KBM-7 (cell line): ENCODE data around the gene SNX7.
A peak's percentile ranks its signal among the peaks of the same experiment; 100 is the strongest.

ENCODE experiments used
- DNase-seq: peaks from one replicate; pipeline ENCODE4 v3.0.0-alpha.2; 2015
- in situ Hi-C: fragments of 300-500 bp; cut with MboI; formaldehyde crosslinking; loops from 2 replicates; pipeline ENCODE4 v1.14.3; 2020; ENCODE audit warnings: low sequenced_read_pairs, low pct_unique_long_range_greater_than_20kb, mixed read lengths

SNX7 gene, protein sequence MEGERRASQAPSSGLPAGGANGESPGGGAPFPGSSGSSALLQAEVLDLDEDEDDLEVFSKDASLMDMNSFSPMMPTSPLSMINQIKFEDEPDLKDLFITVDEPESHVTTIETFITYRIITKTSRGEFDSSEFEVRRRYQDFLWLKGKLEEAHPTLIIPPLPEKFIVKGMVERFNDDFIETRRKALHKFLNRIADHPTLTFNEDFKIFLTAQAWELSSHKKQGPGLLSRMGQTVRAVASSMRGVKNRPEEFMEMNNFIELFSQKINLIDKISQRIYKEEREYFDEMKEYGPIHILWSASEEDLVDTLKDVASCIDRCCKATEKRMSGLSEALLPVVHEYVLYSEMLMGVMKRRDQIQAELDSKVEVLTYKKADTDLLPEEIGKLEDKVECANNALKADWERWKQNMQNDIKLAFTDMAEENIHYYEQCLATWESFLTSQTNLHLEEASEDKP

DNA sequence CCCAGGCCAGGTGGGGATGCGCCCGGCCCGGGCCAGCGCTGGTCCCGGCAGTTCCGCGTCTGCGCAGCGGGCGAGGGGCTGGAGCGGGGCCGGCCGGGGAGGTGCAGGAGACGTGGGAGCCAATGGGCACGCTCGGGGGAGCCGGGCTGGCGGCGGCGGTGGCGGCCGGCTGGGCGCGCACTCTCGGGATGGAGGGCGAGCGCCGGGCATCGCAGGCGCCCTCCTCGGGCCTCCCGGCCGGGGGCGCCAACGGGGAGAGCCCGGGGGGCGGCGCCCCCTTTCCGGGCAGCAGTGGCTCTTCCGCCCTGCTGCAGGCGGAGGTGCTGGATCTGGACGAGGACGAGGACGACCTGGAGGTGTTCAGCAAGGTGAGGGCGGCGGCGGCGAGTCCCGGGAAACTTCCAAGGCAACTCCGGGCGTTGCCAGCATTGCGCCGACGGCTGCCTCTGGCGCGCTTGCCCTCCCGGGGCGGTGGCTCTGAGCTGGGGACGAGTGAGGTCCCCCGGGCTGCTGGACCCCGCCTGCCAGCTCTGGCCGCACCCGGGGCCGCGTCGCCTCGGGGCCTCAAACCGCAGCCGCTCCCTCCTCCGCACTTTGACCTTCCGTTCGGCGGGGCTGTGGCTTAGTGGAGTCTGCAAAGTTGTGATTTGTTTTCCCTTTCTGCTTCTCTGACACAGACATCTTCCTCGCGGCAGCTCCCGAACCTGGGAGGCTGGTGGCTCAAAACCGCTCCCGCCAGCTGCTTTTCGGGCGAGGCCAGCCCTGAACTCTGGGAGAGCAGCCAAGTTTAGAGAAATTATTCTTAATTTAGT lies at the start of gene SNX7:
Gene SNX7, plus strand, starts transcription at position 178 of the 812 bp plus-strand sequence. Its CDS starts 11 bp downstream, at position 189.
- DNase-seq, result peak; percentile 26
- in situ Hi-C loops, result no loop called here

DNA sequence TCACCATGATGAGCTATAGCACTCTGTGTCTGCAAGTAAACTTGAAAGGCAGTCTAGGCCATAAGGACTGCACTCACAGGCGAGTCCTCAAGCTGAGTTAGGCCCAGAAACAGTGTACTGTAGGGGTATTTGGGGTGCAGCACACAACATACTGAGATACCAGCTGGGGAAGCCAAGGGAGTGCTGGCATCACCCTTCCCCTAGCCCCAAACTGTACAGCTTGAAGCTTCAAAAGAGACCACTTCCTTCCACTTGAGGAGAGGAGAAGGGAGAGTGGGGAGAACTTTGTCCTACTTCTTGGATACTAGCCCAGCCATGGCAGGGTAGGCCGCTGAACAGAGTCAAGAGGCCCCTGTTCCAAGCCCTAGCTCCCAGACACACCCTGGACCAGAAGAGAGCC lies 24.2 kb upstream of the SNX7 start:
- in situ Hi-C loops, result no loop called here
- DNase-seq, result no peak

DNA sequence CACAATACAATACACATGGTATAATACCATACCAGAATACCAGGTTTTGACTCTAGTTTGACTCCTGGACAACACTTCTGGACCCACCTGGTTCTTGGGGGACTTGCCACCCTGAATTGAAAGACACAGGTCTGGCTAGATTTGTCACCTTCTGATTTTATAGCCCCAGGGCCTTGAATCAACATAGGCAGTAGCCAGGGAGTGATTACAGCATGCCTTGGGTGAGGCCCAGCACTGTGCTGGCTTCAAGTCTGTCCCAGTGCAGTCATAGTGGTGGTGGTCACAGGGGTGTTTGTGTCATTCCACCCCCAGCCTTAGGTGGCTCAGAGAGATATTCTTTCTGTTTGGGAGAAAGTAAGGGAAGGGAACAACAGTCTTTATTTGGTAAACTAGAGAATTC lies 23.3 kb upstream of the SNX7 start:
- no peak for DNase-seq
- in situ Hi-C loops, result no loop called here

DNA sequence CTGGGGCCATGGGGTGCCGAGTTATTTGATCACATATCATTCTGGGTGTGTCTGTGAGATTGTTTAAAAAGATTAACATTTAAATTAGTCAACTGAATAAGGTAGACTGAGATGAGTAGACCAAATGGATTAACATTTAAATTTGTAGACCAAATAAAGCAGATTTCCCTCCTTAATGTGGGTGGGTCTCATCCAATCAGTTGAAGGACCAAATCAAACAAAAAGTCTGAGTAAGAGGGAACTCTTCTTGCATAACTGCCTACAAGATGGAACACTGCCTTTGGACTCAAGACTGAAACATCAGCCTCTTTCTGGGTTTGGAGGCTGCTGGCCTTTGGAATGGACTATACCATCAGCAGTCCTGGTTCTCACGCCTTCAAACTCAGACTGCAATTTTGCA lies 17.0 kb upstream of the SNX7 start:
- in situ Hi-C loops, result no loop called here
- DNase-seq, result no peak

DNA sequence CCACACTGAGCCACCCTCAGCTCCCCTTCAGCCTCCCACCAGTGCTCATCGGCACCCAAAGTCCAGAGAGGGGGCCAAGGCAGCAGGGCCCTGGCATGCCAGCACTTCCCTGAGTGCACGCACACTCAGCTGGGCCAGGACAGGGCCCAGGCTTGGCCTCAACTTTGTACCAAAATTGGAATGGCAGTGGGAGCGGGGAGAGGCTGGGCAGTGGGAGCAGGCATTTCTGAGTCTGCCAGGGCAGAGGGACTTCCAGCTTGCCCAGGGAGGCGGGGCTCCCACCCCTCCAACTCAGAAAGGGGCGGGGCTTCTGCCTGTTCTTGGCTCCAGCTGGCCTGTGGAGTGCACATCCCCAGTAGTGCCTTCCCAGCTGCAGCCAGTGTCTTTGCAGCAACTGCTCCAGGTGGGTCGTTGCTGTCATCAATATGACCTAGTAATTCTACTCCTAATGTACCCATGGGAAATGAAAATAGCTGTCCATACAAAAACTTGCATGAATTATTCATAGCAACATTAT lies 10.3 kb upstream of the SNX7 start:
- in situ Hi-C loops, result no loop called here
- DNase-seq, result no peak

DNA sequence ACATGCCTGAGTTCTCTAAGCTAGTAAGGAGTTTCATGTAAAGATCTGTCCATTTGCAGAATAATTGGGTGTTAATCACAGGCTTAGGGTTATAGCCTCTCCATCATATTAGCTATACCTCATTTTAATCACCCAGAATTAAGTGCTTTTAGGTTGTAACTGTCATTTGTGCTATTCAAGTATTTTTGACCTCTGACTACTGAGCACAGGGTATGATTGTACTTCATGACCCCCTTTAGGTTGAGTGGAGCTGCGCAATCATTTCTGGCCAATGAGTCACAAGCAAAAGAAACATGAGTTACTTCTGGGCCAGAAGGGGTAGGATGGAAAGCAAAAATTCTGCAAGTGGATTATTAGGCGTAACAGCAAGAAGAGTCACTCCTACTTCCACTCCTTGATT lies 8.4 kb upstream of the SNX7 start:
- no peak for DNase-seq
- in situ Hi-C loops, result no loop called here

DNA sequence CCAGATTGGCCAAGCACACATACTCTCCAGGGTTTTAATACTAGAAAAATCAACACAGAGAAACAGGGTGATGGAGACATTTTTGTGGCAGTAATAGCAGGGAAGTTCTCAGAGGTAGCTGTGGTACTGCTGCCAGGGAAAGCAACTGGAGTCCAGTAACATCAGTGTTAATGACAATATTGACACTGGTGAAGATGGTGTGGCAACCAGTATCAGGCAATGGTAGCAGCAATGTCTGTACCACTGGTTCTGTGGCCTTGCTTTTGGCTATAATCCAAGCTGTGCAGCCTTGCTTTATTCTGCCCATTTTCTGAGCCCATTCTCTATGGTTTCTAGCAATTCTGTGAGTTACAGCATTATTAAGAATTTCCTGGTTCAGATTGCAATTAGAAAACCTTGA lies 1.6 kb upstream of the SNX7 start:
- in situ Hi-C loops, result no loop called here
- no peak for DNase-seq

DNA sequence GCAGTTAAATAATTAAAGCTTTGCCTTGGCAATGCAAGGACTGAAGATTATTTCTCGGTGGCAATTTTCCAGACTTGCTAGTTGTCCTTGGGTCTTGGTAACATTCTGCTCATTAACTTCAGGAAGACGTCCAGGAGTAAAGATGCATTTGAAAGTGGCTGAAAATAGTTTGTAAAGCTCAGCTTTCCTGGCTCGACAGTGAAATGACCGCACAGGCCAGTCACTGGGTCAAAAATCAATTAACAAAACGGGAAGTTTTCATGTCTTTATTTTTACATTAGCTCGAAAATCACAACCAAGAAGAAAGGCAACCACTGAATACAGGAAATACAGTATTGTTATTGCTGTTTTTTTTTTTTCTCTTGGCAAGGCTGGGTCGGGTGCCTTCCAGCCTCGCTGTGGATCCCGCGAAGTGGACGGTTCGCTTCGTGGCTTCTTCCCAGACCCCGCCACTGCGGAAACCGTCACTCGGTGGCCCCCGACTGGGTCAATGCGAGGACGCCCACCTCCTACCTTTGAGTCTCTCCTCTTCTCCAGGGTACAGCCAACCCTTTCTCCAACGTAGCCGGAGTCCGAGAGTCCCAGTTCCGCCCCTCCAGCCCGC lies 479 bp upstream of the SNX7 start:
- in situ Hi-C loops, result no loop called here
- DNase-seq, result no peak

DNA sequence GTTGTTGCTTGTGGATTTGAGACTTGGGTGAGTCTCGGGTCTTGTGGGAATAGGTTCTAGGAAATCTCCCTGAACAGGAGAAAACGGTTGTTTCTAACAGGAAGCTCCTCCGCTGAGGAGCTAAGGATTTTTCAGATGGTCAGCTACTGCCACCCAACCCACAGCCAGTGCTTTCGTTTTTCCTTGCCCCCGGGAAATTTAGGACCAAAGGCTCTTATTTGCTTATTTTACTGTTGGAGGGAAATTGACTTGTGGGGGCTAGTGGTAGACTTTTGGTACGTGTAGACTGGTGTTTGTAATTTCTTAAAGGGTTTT lies 792 bp downstream of the SNX7 start:
- DNase-seq, result no peak
- in situ Hi-C loops, result no loop called here

DNA sequence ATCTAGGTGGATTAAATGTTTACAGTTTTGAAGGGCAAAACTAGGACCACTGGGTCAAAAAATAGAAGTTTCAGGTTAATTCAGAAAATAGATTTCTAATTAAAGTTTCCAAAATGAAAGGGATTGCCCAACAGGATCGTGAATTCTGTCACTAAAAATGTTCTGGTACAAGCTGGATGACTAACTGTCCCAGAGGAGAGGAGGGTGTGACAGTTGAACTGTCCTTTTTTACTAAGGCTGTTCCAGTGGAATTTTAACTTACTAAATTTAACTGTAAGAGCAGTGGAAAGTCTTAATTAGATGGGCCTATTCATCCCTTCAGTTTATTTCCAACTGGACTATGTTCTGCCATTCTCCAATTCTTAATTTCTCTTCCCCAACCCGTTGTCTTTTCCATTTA lies 7.2 kb downstream of the SNX7 start:
- no peak for DNase-seq
- in situ Hi-C loops, result no loop called here

DNA sequence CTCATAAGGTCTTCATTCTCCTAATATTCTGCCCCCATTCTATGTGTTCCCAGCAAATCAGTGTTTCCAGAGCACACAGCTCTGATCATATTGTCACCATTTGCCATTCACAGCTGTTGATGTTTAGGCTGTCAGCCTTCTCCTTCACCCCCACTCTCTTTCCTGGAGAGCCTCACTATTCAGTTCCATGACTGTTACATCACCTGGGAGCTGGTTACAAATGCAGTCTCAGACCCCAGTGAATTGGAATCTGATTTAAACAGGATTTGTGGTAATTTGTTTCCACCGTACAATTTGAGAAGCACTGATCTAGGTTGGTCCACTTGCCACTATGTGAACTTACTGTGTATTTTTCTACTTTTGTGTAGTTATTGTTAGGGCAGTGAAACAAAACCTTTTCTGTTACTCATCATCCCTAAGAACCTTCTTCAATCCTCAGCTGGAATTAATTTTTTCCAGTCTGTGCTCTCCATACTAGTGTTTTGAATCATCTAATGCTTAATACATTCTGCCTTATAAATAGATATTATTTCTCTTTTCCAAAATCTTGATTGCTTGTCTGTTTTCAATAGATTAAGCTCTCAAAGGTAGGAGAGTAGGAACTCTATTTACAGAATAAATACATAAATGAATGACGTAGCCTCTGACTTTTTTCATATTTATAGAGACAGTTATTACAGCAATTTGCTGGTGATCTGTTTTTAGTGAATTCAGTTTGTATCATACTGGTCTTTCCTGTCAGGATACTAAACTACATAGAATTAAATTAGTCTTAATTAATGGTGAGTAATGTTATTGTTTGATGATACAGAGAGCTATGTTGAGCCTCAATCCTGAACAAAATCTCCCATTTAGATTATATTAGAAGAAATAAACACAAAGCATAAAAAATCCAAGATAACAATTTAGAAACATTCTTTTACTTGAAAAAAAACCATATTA lies 8.1 kb downstream of the SNX7 start:
- in situ Hi-C loops, result no loop called here
- no peak for DNase-seq

DNA sequence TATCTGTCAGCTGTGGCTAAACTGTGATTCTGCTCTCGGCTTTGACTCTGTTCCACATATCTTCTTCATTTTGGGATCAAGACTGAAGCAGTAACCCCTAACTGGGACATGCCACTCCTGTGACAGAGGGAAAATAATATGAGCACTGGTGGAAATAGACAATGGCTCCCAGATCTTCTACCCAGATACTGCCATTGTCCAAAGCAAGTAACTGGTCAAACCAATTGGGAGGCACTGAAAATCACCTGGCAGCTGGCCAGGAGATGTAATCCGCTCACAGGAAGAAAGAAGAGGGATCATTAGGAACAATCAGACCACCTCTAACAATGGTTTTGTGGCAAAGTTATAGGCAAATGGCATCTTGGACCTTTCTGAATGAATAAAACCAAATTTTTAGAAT lies 10.7 kb downstream of the SNX7 start:
- DNase-seq, result no peak
- in situ Hi-C loops, result no loop called here

DNA sequence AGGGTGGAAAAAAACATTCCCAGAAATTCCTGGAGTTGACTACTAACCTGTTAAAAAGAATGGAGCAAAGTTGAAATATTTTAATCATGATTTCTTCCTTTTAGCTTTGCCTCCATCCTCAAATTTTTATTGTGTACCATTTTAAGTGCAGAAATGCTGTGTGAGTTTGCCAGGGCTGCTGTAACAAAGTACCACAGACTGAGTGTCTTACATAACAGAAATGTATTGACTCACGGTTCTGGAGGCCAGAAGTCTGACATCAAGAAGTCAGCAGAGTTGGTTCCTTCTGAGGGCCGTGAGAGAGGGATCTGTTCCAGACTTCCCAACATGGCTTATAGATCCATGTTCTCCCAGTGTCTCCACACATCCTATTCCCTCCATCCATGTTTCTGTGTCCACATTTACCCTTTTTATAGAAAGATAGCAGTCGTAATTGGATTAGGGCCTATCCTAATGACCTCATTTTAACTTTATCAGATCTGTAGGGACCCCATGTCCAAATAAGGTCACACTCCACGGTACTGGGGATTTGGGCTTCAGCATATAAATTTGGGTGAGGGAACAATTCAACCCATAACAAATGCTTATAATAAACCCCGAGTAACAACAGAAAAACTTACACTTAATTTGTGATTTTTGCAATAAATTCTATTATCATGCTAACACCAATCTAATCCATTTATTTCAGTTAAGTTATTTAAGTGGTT lies 12.7 kb downstream of the SNX7 start:
- in situ Hi-C loops, result no loop called here
- DNase-seq, result no peak

DNA sequence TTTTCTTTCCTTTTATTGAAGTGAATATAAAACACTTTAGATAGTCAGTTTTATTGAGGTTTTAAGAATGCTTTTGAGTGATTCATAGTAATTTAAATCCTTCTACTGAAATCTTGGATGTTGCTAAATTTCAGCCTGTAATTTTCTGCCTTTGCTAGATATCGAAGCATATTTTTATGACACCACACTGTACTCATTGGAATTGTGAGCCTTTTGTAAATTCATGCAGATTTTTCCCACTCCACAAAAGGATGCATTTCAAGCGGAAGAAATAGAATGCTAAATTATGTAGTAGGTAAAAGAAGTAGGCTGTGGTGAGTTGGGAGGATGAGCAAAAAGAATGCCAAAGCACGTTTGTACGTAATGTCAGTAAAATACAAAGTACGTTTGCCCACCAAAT lies 13.8 kb downstream of the SNX7 start:
- in situ Hi-C loops, result no loop called here
- no peak for DNase-seq

DNA sequence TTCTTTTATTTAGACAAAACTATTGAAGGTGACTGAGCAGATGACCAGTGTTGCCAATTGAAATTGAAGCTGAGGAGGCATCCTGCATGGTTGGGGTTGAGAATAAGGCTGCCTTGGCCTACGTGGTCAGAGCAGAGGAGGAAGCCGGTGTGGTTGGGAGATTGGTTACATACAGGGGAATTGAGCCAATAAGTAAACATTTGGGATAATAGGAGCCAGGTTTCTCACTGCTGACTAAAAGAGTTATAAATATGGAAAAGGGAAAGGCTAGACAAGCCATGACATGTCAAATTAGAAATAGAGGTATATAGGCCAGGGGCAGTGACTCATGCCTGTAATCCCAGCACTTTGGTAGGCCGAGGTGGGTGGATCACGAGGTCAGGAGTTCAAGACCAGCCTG lies 15.8 kb downstream of the SNX7 start:
- no peak for DNase-seq
- in situ Hi-C loops, result no loop called here

DNA sequence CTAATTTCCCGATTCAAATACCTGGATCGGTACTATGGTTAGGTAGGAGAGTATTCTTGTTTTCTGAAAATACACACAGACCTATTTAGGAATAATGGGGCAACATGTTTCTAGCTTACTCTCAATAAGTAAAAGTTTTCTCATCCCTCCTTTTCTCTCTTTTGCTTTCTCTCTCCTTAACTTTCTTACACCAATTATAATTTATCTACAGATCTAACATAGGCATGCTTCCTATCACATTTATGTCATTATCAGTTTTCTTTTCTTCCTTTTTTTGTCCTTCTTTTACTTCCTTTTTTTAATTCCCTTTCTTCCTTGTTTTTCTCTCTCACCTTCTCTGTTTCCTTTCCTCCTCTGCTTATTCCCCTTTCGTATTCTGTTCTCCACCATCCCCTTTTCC lies 20.3 kb downstream of the SNX7 start:
- no peak for DNase-seq
- in situ Hi-C loops, result no loop called here

DNA sequence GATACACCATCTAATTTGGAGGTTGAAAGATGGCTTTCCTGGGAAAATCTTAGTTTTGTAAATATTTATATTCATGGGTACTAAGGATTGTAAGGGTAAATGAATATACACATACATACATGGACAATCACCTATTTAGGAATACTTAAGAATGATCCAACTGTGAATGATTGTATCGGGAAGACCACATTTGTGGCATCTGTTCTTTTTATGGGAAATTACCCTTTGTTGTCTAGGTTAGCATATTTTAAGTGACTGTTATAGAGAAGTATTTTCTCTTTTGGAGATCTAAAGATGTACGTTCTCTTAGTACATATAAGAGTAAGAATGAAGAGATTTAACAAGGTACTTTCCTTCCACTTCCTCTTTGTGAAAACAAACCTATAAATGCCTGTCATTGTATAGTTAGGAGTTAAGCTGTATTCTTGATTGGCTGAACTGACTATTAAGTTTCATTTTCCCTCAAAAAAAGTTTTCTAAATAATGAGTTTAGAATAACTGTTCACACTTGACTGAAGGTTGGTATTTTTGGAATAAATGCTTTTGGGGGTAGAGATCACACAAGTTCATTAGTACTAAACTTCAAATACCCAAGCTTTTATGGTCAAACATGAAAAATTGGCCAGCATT lies 26.7 kb downstream of the SNX7 start:
- in situ Hi-C loops, result no loop called here
- no peak for DNase-seq

DNA sequence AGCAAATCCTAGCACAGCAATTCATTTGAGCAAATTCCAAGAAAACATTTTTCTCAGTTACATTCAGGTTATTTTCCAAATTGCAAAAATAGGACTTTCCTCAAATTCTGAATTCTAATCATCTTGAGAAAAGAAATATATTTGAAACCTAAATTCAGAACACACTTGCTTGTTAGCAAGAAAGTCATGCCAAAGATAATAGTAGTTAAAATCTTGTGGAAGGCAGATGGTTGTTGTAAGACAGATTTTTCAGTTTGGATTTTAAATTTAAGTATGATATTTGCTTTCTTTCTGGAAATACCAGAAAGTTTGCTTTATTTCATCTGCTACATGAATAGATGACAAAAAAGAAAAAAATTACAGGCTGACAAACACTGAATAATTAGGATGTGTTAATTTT lies 29.1 kb downstream of the SNX7 start:
- in situ Hi-C loops, result no loop called here
- no peak for DNase-seq
